ENCODE data around the gene RPUSD4.

- TF ChIP-seq CTCF (IDR thresholded peaks at IDR 0.05) (no peak), POLR2A (IDR thresholded peaks at IDR 0.05) (no peak)
These were observed 19.1 kb downstream of the RPUSD4 start for GRCh38 chr11:126192361-126192760.

All from transverse colon (tissue), 3 donors.